PFSK-1 (cell line): Measurements from ENCODE around the gene ZFYVE21.

Source experiments
- REST ChIP-seq, 2 experiments: IDR thresholded peaks; 2 replicates each; pipeline versions ENCODE4 v1.6.1 to v1.8.0; 2011 to 2012; ENCODE audit warnings: low read depth in 2 of 2, low read length in 2 of 2, control low read depth in 1 of 2, inconsistent platforms in 1 of 2, mild to moderate bottlenecking in 1 of 2, moderate library complexity in 1 of 2; ENCODE audit not compliant: insufficient read depth in 1 of 2
- SIN3A ChIP-seq: IDR thresholded peaks from 2 replicates; pipeline ENCODE4 v1.6.1; 2012; ENCODE audit warnings: mild to moderate bottlenecking, low read length, moderate library complexity, borderline replicate concordance; ENCODE audit not compliant: insufficient read depth
- TAF1 ChIP-seq: IDR thresholded peaks from 2 replicates; pipeline ENCODE4 v1.6.1; 2012; ENCODE audit warnings: low read length, control low read depth, borderline replicate concordance; ENCODE audit not compliant: insufficient read depth

DNA sequence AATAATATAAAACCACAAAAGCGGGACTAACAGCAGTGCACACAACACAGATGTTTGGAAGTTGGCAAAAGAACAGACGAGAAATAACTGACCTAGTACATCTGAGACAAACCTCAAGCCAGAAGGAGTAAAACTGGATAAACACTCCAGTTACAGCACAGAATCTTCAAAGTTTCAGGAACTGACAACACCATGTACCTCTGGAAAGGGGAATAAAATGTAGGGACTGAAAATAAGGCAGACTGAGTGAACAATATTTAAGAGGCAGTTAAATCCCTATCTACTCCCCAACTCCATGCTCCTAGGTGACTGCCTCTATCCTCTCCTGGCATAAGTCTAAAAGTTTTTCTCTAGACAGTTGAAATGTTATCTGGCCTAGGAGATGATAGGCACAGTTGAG, 57.9 kb downstream of the ZFYVE21 start:
- TF ChIP-seq REST (IDR thresholded peaks at IDR 0.05; ENCODE audit: insufficient read depth in 1 of 2, low read depth in 2 of 2, low read length in 2 of 2): no peak
- TF ChIP-seq SIN3A: no peak
- TF ChIP-seq TAF1: no peak
